HCT116 (cell line): ENCODE results near the gene ZNF536. TPM values are rescaled to one million over a fixed set of nuclear protein-coding genes. Genes with fewer than 3 reads are reported as not detected.

ENCODE experiments used
- EZH2 ChIP-seq: fragments of 200-600 bp; sonication (generic); IDR thresholded peaks from 2 replicates; pipeline ENCODE4 v1.6.1; 2017; ENCODE audit warnings: antibody characterized with exemption, mixed run types
- total RNA-seq: library from RNA; stranded (reverse); gene quantifications from one replicate; pipeline ENCODE4 v1.2.1, GENCODE V29; 2021; ENCODE audit not compliant: unreplicated experiment

The ZNF536 gene
- total RNA-seq, 1 experiment from 2014 or later: not detected

GRCh38 chr19:30606114-30607050 lies 234.2 kb downstream of the ZNF536 start (continued):
- TF ChIP-seq EZH2: no peak
